Loucy (cell line): Measurements from ENCODE around the gene OSBPL7.

Experiments
- H2AFZ ChIP-seq: fragments of 200-600 bp; sonication (generic); 2 replicates; pipeline ENCODE4 v1.6.0; 2016; ENCODE audit warnings: antibody characterized with exemption, mild to moderate bottlenecking, low read length, moderate library complexity
- H3F3A ChIP-seq: fragments of 200-600 bp; 2 replicates; pipeline ENCODE4 v1.6.0; 2016; ENCODE audit warnings: antibody characterized with exemption, low read depth, mild to moderate bottlenecking
- H3K27me3 ChIP-seq: fragments of 200-600 bp; sonication (generic); 2 replicates; pipeline ENCODE4 v1.6.1; 2014; ENCODE audit warnings: low read length, mild to moderate bottlenecking; ENCODE audit not compliant: insufficient read depth, poor library complexity, severe bottlenecking
- H3K36me3 ChIP-seq: fragments of 200-600 bp; sonication (generic); 2 replicates; pipeline ENCODE4 v1.6.1; 2016; ENCODE audit warnings: low read length; ENCODE audit not compliant: insufficient read depth
- H3K4me1 ChIP-seq: fragments of 200-600 bp; sonication (generic); 2 replicates; pipeline ENCODE4 v1.5.1; 2014; ENCODE audit warnings: low read length, mild to moderate bottlenecking; ENCODE audit not compliant: insufficient read depth, poor library complexity, severe bottlenecking
- H3K4me2 ChIP-seq: fragments of 200-600 bp; sonication (generic); 2 replicates; pipeline ENCODE4 v1.6.0; 2014; ENCODE audit warnings: antibody characterized with exemption, low read length, low read depth, mild to moderate bottlenecking; ENCODE audit not compliant: poor library complexity, severe bottlenecking
- H3K4me3 ChIP-seq: fragments of 200-600 bp; sonication (generic); 2 replicates; pipeline ENCODE4 v1.5.1; 2014; ENCODE audit warnings: low read length, mild to moderate bottlenecking, mixed read lengths; ENCODE audit not compliant: poor library complexity, severe bottlenecking
- H3K79me2 ChIP-seq: fragments of 200-600 bp; sonication (generic); 2 replicates; pipeline ENCODE4 v1.6.1; 2014; ENCODE audit warnings: low read length; ENCODE audit not compliant: insufficient read depth
- H3K9ac ChIP-seq: fragments of 200-600 bp; sonication (generic); 2 replicates; pipeline ENCODE4 v1.6.0; 2014; ENCODE audit warnings: mild to moderate bottlenecking, low read depth, low read length, moderate library complexity; ENCODE audit not compliant: poor library complexity, severe bottlenecking
- H3K9me2 ChIP-seq: fragments of 200-600 bp; sonication (generic); replicated peaks from 2 replicates; pipeline ENCODE4 v1.6.1; 2016; ENCODE audit warnings: low read depth, low read length, mixed read lengths
- H3K9me3 ChIP-seq: fragments of 200-600 bp; sonication (generic); 2 replicates; pipeline ENCODE4 v1.6.1; 2014; ENCODE audit warnings: mild to moderate bottlenecking, antibody characterized with exemption, low read length, low read depth; ENCODE audit not compliant: insufficient read depth
- H4K20me1 ChIP-seq: fragments of 200-600 bp; sonication (generic); 2 replicates; pipeline ENCODE4 v1.6.0; 2014; ENCODE audit warnings: antibody characterized with exemption, low read length, mild to moderate bottlenecking; ENCODE audit not compliant: insufficient read depth, poor library complexity, severe bottlenecking
- CTCF ChIP-seq: fragments of 200-600 bp; sonication (generic); conservative IDR thresholded peaks from 2 replicates; pipeline ENCODE4 v1.5.1; 2014; ENCODE audit warnings: mild to moderate bottlenecking, antibody characterized with exemption, low read length
- EZH2phosphoT487 ChIP-seq: fragments of 200-600 bp; IDR thresholded peaks from 2 replicates; pipeline ENCODE4 v1.6.1; 2018; ENCODE audit warnings: antibody characterized with exemption, mild to moderate bottlenecking, moderate library complexity, borderline replicate concordance

Gene OSBPL7

GRCh38 chr17:47841488-47842291 lies 20.1 kb upstream of the OSBPL7 start:
- H3K79me2 ChIP-seq = peaks cover 19% of the 10 kb centered on the region
- TF ChIP-seq CTCF (0 out of 2 replicates have a peak, but pooled peaks have one; percentile 6), EZH2phosphoT487 (no peak)
- peak overlapping the region; percentile 77 for H3K4me3 ChIP-seq
- H3K4me1 ChIP-seq = peaks cover 26% of the 10 kb centered on the region
- H3K4me2 ChIP-seq = peak overlapping the region; percentile 91
- H3K9me2 ChIP-seq = no peaks in the 10 kb centered on the region
- peak overlapping the region; percentile 85 for H3K9ac ChIP-seq
- H3K9me3 ChIP-seq = no peaks in the 10 kb centered on the region
- H4K20me1 ChIP-seq = no peaks in the 10 kb centered on the region
- no peaks in the 10 kb centered on the region for H3K36me3 ChIP-seq
- no peaks in the 10 kb centered on the region for H3F3A ChIP-seq
- H3K27me3 ChIP-seq = no peaks in the 10 kb centered on the region
- H2AFZ ChIP-seq = peak overlapping the region; percentile 91

- H4K20me1 ChIP-seq = no peaks in the 10 kb centered on the region
- H3K9me2 ChIP-seq = no peaks in the 10 kb centered on the region
- H3K4me2 ChIP-seq = peak within 1 kb of the TSS; percentile 91
- H3K4me3 ChIP-seq = peak within 1 kb of the TSS; percentile 77
- TF ChIP-seq EZH2phosphoT487 (no peak), CTCF (peak; percentile 88)
- H3K4me1 ChIP-seq = peaks cover 26% of the 10 kb centered on the region
- no peaks in the 10 kb centered on the region for H3K27me3 ChIP-seq
- no peaks in the 10 kb centered on the region for H3F3A ChIP-seq
- no peaks in the 10 kb centered on the region for H3K9me3 ChIP-seq
- H3K9ac ChIP-seq = peak within 1 kb of the TSS; percentile 85
- H3K36me3 ChIP-seq = no peaks in the 10 kb centered on the region
- peaks cover 19% of the 10 kb centered on the region for H3K79me2 ChIP-seq
- peak within 1 kb of the TSS; percentile 91 for H2AFZ ChIP-seq
Observed at GRCh38 chr17:47840742-47841487, 19.3 kb upstream of the OSBPL7 start, which contains the start of gene SCRN2. TSS of gene SCRN2 (minus strand) at chr17:47841273. CDS start at chr17:47840843, 430 bp downstream.

- H3K4me2 ChIP-seq = peak overlapping the region; percentile 91
- H3K4me3 ChIP-seq = peak overlapping the region; percentile 77
- no peaks in the 10 kb centered on the region for H3K9me3 ChIP-seq
- H3K4me1 ChIP-seq = peaks cover 28% of the 10 kb centered on the region
- H3K36me3 ChIP-seq = no peaks in the 10 kb centered on the region
- no peaks in the 10 kb centered on the region for H3F3A ChIP-seq
- H3K27me3 ChIP-seq = no peaks in the 10 kb centered on the region
- H3K79me2 ChIP-seq = peaks cover 19% of the 10 kb centered on the region
- H3K9me2 ChIP-seq = no peaks in the 10 kb centered on the region
- no peaks in the 10 kb centered on the region for H4K20me1 ChIP-seq
- H3K9ac ChIP-seq = peak overlapping the region; percentile 85
- TF ChIP-seq CTCF (no peak), EZH2phosphoT487 (no peak)
- peak overlapping the region; percentile 85 for H2AFZ ChIP-seq
Observed at GRCh38 chr17:47840001-47840741, 18.6 kb upstream of the OSBPL7 start.
